GM23338 (cell line): Measurements from ENCODE around the gene ERH. TPM values are rescaled to one million over a fixed set of nuclear protein-coding genes. Genes with fewer than 3 reads are reported as not detected.

Source experiments
- ATAC-seq: fragments of 200-7000 bp; cut with Tn5 transposase; 3 replicates; pipeline ENCODE4 v1.9.1; 2020
- DNase-seq: peaks from one replicate; pipeline ENCODE4 v3.0.0-alpha.2; 2015; ENCODE audit warnings: low spot score
- H2AFZ ChIP-seq: fragments of 200-600 bp; sonication (generic); 2 replicates; pipeline ENCODE4 v1.8.0; 2016; ENCODE audit warnings: antibody characterized with exemption, mild to moderate bottlenecking, moderate library complexity
- H3F3A ChIP-seq: fragments of 200-600 bp; sonication (generic); replicated peaks from 2 replicates; pipeline ENCODE4 v1.8.0; 2017; ENCODE audit warnings: antibody characterized with exemption, mixed run types, low read depth
- H3K27ac ChIP-seq: fragments of 200-600 bp; sonication (generic); 2 replicates; pipeline ENCODE4 v1.6.1; 2016; ENCODE audit warnings: low read depth
- H3K27me3 ChIP-seq: fragments of 200-600 bp; sonication (generic); 2 replicates; pipeline ENCODE4 v1.8.0; 2016; ENCODE audit warnings: mild to moderate bottlenecking, mixed run types, moderate library complexity; ENCODE audit not compliant: insufficient read depth
- H3K36me3 ChIP-seq: fragments of 200-600 bp; sonication (generic); 2 replicates; pipeline ENCODE4 v1.8.0; 2016; ENCODE audit warnings: mild to moderate bottlenecking; ENCODE audit not compliant: insufficient read depth
- H3K4me1 ChIP-seq: fragments of 200-600 bp; sonication (generic); 2 replicates; pipeline ENCODE4 v1.8.0; 2016; ENCODE audit warnings: mild to moderate bottlenecking, moderate library complexity; ENCODE audit not compliant: insufficient read depth
- H3K4me2 ChIP-seq: fragments of 200-600 bp; sonication (generic); 2 replicates; pipeline ENCODE4 v1.7.1; 2017; ENCODE audit warnings: mixed run types
- H3K4me3 ChIP-seq: fragments of 200-600 bp; sonication (generic); 2 replicates; pipeline ENCODE4 v1.6.1; 2016; ENCODE audit warnings: mixed run types
- H3K79me2 ChIP-seq: fragments of 200-600 bp; sonication (generic); replicated peaks from 2 replicates; pipeline ENCODE4 v1.8.0; 2017; ENCODE audit warnings: mild to moderate bottlenecking; ENCODE audit not compliant: insufficient read depth
- H3K9me2 ChIP-seq: fragments of 200-600 bp; sonication (generic); 2 replicates; pipeline ENCODE4 v1.8.0; 2017; ENCODE audit not compliant: insufficient read depth
- H4K20me1 ChIP-seq: fragments of 200-600 bp; sonication (generic); replicated peaks from 2 replicates; pipeline ENCODE4 v1.8.0; 2017; ENCODE audit warnings: mild to moderate bottlenecking; ENCODE audit not compliant: insufficient read depth
- H3K27ac Mint-ChIP-seq: 2 replicates; pipeline ENCODE4 v1.8.0; 2020; ENCODE audit warnings: inconsistent platforms, mild to moderate bottlenecking, moderate library complexity, mixed read lengths
- H3K27me3 Mint-ChIP-seq: 3 replicates; pipeline ENCODE4 v1.8.0; 2022; ENCODE audit warnings: low read depth, mild to moderate bottlenecking, moderate library complexity, mixed read lengths, inconsistent platforms; ENCODE audit not compliant: insufficient read depth, poor library complexity
- H3K36me3 Mint-ChIP-seq: 3 replicates; pipeline ENCODE4 v1.8.0; 2021; ENCODE audit warnings: low read depth, mild to moderate bottlenecking, inconsistent platforms, moderate library complexity, mixed read lengths
- H3K4me1 Mint-ChIP-seq: 3 replicates; pipeline ENCODE4 v1.8.0; 2020; ENCODE audit warnings: mild to moderate bottlenecking, inconsistent platforms, mixed read lengths
- H3K4me3 Mint-ChIP-seq: 3 replicates; pipeline ENCODE4 v1.8.0; 2021; ENCODE audit warnings: moderate library complexity, mild to moderate bottlenecking, inconsistent platforms, mixed read lengths
- H3K9me3 Mint-ChIP-seq: 3 replicates; pipeline ENCODE4 v1.8.0; 2020; ENCODE audit warnings: moderate library complexity, mild to moderate bottlenecking, inconsistent platforms, mixed read lengths
- CREB1 ChIP-seq: fragments of 250-450 bp; sonication (Bioruptor Pico); IDR thresholded peaks from 2 replicates; pipeline ENCODE4 v1.5.0; 2020; ENCODE audit warnings: low read depth, mild to moderate bottlenecking, moderate library complexity
- CTCF ChIP-seq, 2 experiments: fragments of 200-600 bp in 1 of 2; sonication (generic) in 1 of 2; conservative IDR thresholded peaks; 2 replicates each; pipeline versions ENCODE4 v1.5.1 to v1.6.1; 2016 to 2017; ENCODE audit warnings: antibody characterized with exemption in 2 of 2, low read depth in 2 of 2, mild to moderate bottlenecking in 2 of 2, moderate library complexity in 1 of 2
- EZH2 ChIP-seq: fragments of 200-600 bp; sonication (generic); IDR thresholded peaks from one replicate; pipeline ENCODE4 v1.8.0; 2017; ENCODE audit warnings: antibody characterized with exemption, mild to moderate bottlenecking, low read depth; ENCODE audit not compliant: unreplicated experiment
- EZH2phosphoT487 ChIP-seq: fragments of 200-600 bp; sonication (generic); IDR thresholded peaks from one replicate; pipeline ENCODE4 v1.8.1; 2018; ENCODE audit warnings: antibody characterized with exemption; ENCODE audit not compliant: unreplicated experiment
- NANOG ChIP-seq: IDR thresholded peaks from 2 replicates; pipeline ENCODE4 v1.6.1; 2016; ENCODE audit warnings: antibody characterized with exemption, borderline replicate concordance
- REST ChIP-seq: IDR thresholded peaks from one replicate; pipeline ENCODE4 v1.6.1; 2018; ENCODE audit warnings: antibody characterized with exemption; ENCODE audit not compliant: unreplicated experiment
- STAT1 ChIP-seq: IDR thresholded peaks from one replicate; pipeline ENCODE4 v1.6.1; 2016; ENCODE audit warnings: antibody characterized with exemption; ENCODE audit not compliant: unreplicated experiment
- ZNF114 ChIP-seq: fragments of 250-450 bp; sonication (Bioruptor Pico); IDR thresholded peaks from 2 replicates; pipeline ENCODE4 v1.5.0; 2020; ENCODE audit warnings: mild to moderate bottlenecking, moderate library complexity
- ZNF331 ChIP-seq: fragments of 250-450 bp; sonication (Bioruptor Pico); IDR thresholded peaks from 2 replicates; pipeline ENCODE4 v1.5.0; 2020; ENCODE audit warnings: low read depth, mild to moderate bottlenecking, moderate library complexity
- polyA plus RNA-seq: library from polyadenylated mRNA; unstranded; fragments of >200 nt; fragmentation: Nextera tagmentation; extraction: Ambion mirVana; gene quantifications from 2 replicates; pipeline ENCODE4 v1.2.1, GENCODE V29; 2016
- total RNA-seq: library from RNA; depleted of rRNA; stranded (reverse); fragments of >200 nt; shearing (Covaris generic); gene quantifications from 2 replicates; pipeline ENCODE4 v1.2.3, GENCODE V29; 2014
- TF ChIP-seq, protein P1 (sequence below): fragments of 250-450 bp; sonication (Bioruptor Pico); IDR thresholded peaks from 2 replicates; pipeline ENCODE4 v1.5.0; 2020; ENCODE audit warnings: mild to moderate bottlenecking, moderate library complexity
- TF ChIP-seq, protein P2 (sequence below): IDR thresholded peaks from 2 replicates; pipeline ENCODE4 v1.6.1; 2016; ENCODE audit warnings: antibody characterized with exemption

ERH gene
- total and polyA plus RNA-seq, 2 experiments from 2014 or later = 188 to 545 TPM

DNA sequence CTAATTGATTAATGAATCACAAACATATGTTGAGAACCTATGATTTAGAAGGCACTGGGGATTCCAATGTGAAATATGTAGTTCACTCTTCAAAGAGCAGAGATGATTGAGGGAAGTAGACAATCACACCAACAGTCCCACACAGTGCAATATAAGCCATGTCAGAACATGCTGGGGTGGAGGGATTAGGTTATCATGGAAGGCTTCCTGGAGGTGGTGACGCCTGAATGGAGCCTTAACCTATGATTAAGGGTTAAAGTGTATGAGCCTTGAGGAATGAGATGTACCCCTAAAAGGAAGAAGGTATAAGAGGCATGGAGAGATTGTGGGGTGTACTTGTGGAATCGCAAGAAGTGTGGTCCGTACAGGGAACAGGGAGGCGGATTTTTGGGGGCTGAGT is 31.3 kb downstream of the ERH start:
- Mint-ChIP-seq H3K9me3 (no peaks in the 10 kb centered on the region), H3K4me3 (no peak overlapping the region), H3K27me3 (no peaks in the 10 kb centered on the region), H3K27ac (no peak overlapping the region), H3K36me3 (no peaks in the 10 kb centered on the region), H3K4me1 (peaks cover 2% of the 10 kb centered on the region; the same call in 1 of the 3 replicates)
- ATAC-seq (no peak), DNase-seq (no peak)
- TF ChIP-seq STAT1 (no peak), EZH2 (no peak), REST (no peak), NANOG (no peak), CREB1 (no peak), CTCF (conservative IDR thresholded peaks at IDR 0.05; ENCODE audit: low read depth in 2 of 2) (no peak), ZNF331 (CRISPR knock-in tag) (no peak), ZNF114 (CRISPR knock-in tag) (no peak), EZH2phosphoT487 (no peak)
- TF ChIP-seq, protein P1, sequence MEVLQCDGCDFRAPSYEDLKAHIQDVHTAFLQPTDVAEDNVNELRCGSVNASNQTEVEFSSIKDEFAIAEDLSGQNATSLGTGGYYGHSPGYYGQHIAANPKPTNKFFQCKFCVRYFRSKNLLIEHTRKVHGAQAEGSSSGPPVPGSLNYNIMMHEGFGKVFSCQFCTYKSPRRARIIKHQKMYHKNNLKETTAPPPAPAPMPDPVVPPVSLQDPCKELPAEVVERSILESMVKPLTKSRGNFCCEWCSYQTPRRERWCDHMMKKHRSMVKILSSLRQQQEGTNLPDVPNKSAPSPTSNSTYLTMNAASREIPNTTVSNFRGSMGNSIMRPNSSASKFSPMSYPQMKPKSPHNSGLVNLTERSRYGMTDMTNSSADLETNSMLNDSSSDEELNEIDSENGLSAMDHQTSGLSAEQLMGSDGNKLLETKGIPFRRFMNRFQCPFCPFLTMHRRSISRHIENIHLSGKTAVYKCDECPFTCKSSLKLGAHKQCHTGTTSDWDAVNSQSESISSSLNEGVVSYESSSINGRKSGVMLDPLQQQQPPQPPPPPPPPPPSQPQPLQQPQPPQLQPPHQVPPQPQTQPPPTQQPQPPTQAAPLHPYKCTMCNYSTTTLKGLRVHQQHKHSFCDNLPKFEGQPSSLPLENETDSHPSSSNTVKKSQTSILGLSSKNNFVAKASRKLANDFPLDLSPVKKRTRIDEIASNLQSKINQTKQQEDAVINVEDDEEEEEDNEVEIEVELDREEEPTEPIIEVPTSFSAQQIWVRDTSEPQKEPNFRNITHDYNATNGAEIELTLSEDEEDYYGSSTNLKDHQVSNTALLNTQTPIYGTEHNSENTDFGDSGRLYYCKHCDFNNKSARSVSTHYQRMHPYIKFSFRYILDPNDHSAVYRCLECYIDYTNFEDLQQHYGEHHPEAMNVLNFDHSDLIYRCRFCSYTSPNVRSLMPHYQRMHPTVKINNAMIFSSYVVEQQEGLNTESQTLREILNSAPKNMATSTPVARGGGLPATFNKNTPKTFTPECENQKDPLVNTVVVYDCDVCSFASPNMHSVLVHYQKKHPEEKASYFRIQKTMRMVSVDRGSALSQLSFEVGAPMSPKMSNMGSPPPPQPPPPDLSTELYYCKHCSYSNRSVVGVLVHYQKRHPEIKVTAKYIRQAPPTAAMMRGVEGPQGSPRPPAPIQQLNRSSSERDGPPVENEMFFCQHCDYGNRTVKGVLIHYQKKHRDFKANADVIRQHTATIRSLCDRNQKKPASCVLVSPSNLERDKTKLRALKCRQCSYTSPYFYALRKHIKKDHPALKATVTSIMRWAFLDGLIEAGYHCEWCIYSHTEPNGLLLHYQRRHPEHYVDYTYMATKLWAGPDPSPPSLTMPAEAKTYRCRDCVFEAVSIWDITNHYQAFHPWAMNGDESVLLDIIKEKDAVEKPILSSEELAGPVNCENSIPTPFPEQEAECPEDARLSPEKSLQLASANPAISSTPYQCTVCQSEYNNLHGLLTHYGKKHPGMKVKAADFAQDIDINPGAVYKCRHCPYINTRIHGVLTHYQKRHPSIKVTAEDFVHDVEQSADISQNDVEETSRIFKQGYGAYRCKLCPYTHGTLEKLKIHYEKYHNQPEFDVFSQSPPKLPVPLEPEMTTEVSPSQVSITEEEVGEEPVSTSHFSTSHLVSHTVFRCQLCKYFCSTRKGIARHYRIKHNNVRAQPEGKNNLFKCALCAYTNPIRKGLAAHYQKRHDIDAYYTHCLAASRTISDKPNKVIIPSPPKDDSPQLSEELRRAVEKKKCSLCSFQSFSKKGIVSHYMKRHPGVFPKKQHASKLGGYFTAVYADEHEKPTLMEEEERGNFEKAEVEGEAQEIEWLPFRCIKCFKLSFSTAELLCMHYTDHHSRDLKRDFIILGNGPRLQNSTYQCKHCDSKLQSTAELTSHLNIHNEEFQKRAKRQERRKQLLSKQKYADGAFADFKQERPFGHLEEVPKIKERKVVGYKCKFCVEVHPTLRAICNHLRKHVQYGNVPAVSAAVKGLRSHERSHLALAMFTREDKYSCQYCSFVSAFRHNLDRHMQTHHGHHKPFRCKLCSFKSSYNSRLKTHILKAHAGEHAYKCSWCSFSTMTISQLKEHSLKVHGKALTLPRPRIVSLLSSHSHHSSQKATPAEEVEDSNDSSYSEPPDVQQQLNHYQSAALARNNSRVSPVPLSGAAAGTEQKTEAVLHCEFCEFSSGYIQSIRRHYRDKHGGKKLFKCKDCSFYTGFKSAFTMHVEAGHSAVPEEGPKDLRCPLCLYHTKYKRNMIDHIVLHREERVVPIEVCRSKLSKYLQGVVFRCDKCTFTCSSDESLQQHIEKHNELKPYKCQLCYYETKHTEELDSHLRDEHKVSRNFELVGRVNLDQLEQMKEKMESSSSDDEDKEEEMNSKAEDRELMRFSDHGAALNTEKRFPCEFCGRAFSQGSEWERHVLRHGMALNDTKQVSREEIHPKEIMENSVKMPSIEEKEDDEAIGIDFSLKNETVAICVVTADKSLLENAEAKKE (CRISPR knock-in tag) = no peak
- TF ChIP-seq, protein P2, sequence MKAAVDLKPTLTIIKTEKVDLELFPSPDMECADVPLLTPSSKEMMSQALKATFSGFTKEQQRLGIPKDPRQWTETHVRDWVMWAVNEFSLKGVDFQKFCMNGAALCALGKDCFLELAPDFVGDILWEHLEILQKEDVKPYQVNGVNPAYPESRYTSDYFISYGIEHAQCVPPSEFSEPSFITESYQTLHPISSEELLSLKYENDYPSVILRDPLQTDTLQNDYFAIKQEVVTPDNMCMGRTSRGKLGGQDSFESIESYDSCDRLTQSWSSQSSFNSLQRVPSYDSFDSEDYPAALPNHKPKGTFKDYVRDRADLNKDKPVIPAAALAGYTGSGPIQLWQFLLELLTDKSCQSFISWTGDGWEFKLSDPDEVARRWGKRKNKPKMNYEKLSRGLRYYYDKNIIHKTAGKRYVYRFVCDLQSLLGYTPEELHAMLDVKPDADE = no peak
- H3F3A ChIP-seq = no peaks in the 10 kb centered on the region
- no peaks in the 10 kb centered on the region for H3K79me2 ChIP-seq
- H4K20me1 ChIP-seq = peaks cover 13% of the 10 kb centered on the region
- H3K4me1 ChIP-seq = no peaks in the 10 kb centered on the region
- no peak overlapping the region for H3K4me3 ChIP-seq
- no peak overlapping the region for H2AFZ ChIP-seq
- no peak overlapping the region for H3K27ac ChIP-seq
- no peaks in the 10 kb centered on the region for H3K27me3 ChIP-seq
- H3K36me3 ChIP-seq = no peaks in the 10 kb centered on the region
- no peak overlapping the region for H3K4me2 ChIP-seq
- no peaks in the 10 kb centered on the region for H3K9me2 ChIP-seq
